ENCODE measurements around the gene ARHGAP26.

Gene ARHGAP26

GRCh38 chr5:142837081-142837725 is 67.0 kb downstream of the ARHGAP26 start:
- Histone ChIP-seq H3K27me3 (ENCODE audit: control insufficient read depth, insufficient read depth, low read length, poor library complexity, severe bottlenecking) (no peaks in the 10 kb centered on the region), H3K36me3 (ENCODE audit: control insufficient read depth, insufficient read depth, low read length) (no peaks in the 10 kb centered on the region), H3K27ac (ENCODE audit: insufficient read depth, low read depth, low read length, poor library complexity, severe bottlenecking) (no peak overlapping the region), H3K4me1 (ENCODE audit: control insufficient read depth, insufficient read depth, low read length) (no peaks in the 10 kb centered on the region), H3K4me3 (ENCODE audit: insufficient read depth, low read depth, low read length) (no peak overlapping the region), H3K9me3 (ENCODE audit: control insufficient read depth, low read length) (no peaks in the 10 kb centered on the region)
- WGBS, 2 experiments: 90 to 91% methylated on average over 8 of the region's 8 CpGs

- H3K27ac ChIP-seq (ENCODE audit: insufficient read depth, low read depth, low read length, poor library complexity, severe bottlenecking): no peak overlapping the region
- 93 to 95% methylated on average over 3 to 4 of the region's 5 CpGs for WGBS, 2 experiments
- H3K36me3 ChIP-seq (ENCODE audit: control insufficient read depth, insufficient read depth, low read length): no peaks in the 10 kb centered on the region
- H3K4me1 ChIP-seq (ENCODE audit: control insufficient read depth, insufficient read depth, low read length): no peaks in the 10 kb centered on the region
- H3K9me3 ChIP-seq (ENCODE audit: control insufficient read depth, low read length): no peaks in the 10 kb centered on the region
- H3K27me3 ChIP-seq (ENCODE audit: control insufficient read depth, insufficient read depth, low read length, poor library complexity, severe bottlenecking): no peaks in the 10 kb centered on the region
- H3K4me3 ChIP-seq (ENCODE audit: insufficient read depth, low read depth, low read length): no peak overlapping the region
Measured at GRCh38 chr5:142838845-142839244, 68.7 kb downstream of the ARHGAP26 start.

- Histone ChIP-seq H3K4me1 (ENCODE audit: control insufficient read depth, insufficient read depth, low read length) (no peaks in the 10 kb centered on the region), H3K9me3 (ENCODE audit: control insufficient read depth, low read length) (no peaks in the 10 kb centered on the region), H3K4me3 (ENCODE audit: insufficient read depth, low read depth, low read length) (no peak overlapping the region), H3K27ac (ENCODE audit: insufficient read depth, low read depth, low read length, poor library complexity, severe bottlenecking) (no peak overlapping the region), H3K36me3 (ENCODE audit: control insufficient read depth, insufficient read depth, low read length) (no peaks in the 10 kb centered on the region), H3K27me3 (ENCODE audit: control insufficient read depth, insufficient read depth, low read length, poor library complexity, severe bottlenecking) (no peaks in the 10 kb centered on the region)
- WGBS, 2 experiments: 94% methylated on average over 6 of the region's 6 CpGs
Measured at GRCh38 chr5:142839711-142840346, 69.7 kb downstream of the ARHGAP26 start.

GRCh38 chr5:142840575-142840974 is 70.4 kb downstream of the ARHGAP26 start:
- Histone ChIP-seq H3K27me3 (ENCODE audit: control insufficient read depth, insufficient read depth, low read length, poor library complexity, severe bottlenecking) (no peaks in the 10 kb centered on the region), H3K9me3 (ENCODE audit: control insufficient read depth, low read length) (no peaks in the 10 kb centered on the region), H3K4me3 (ENCODE audit: insufficient read depth, low read depth, low read length) (no peak overlapping the region), H3K4me1 (ENCODE audit: control insufficient read depth, insufficient read depth, low read length) (no peaks in the 10 kb centered on the region), H3K36me3 (ENCODE audit: control insufficient read depth, insufficient read depth, low read length) (no peaks in the 10 kb centered on the region), H3K27ac (ENCODE audit: insufficient read depth, low read depth, low read length, poor library complexity, severe bottlenecking) (no peak overlapping the region)
- 97 to 98% methylated on average over 2 of the region's 2 CpGs for WGBS, 2 experiments

GRCh38 chr5:142841511-142842265 is 71.5 kb downstream of the ARHGAP26 start:
- Histone ChIP-seq H3K4me1 (ENCODE audit: control insufficient read depth, insufficient read depth, low read length) (no peaks in the 10 kb centered on the region), H3K27me3 (ENCODE audit: control insufficient read depth, insufficient read depth, low read length, poor library complexity, severe bottlenecking) (no peaks in the 10 kb centered on the region), H3K36me3 (ENCODE audit: control insufficient read depth, insufficient read depth, low read length) (no peaks in the 10 kb centered on the region), H3K9me3 (ENCODE audit: control insufficient read depth, low read length) (no peaks in the 10 kb centered on the region), H3K4me3 (ENCODE audit: insufficient read depth, low read depth, low read length) (no peak overlapping the region), H3K27ac (ENCODE audit: insufficient read depth, low read depth, low read length, poor library complexity, severe bottlenecking) (no peak overlapping the region)
- WGBS, 2 experiments: 83% methylated on average over 6 of the region's 6 CpGs

GRCh38 chr5:142842994-142843905 is 73.1 kb downstream of the ARHGAP26 start:
- H3K9me3 ChIP-seq (ENCODE audit: control insufficient read depth, low read length): no peaks in the 10 kb centered on the region
- no peaks in the 10 kb centered on the region for H3K27me3 ChIP-seq (ENCODE audit: control insufficient read depth, insufficient read depth, low read length, poor library complexity, severe bottlenecking)
- H3K4me1 ChIP-seq (ENCODE audit: control insufficient read depth, insufficient read depth, low read length): no peaks in the 10 kb centered on the region
- no peaks in the 10 kb centered on the region for H3K36me3 ChIP-seq (ENCODE audit: control insufficient read depth, insufficient read depth, low read length)
- H3K27ac ChIP-seq (ENCODE audit: insufficient read depth, low read depth, low read length, poor library complexity, severe bottlenecking): no peak overlapping the region
- 88 to 94% methylated on average over 4 to 6 of the region's 6 CpGs for WGBS, 2 experiments
- H3K4me3 ChIP-seq (ENCODE audit: insufficient read depth, low read depth, low read length): no peak overlapping the region

- Histone ChIP-seq H3K4me1 (ENCODE audit: control insufficient read depth, insufficient read depth, low read length) (no peaks in the 10 kb centered on the region), H3K4me3 (ENCODE audit: insufficient read depth, low read depth, low read length) (no peak overlapping the region), H3K27me3 (ENCODE audit: control insufficient read depth, insufficient read depth, low read length, poor library complexity, severe bottlenecking) (no peaks in the 10 kb centered on the region), H3K36me3 (ENCODE audit: control insufficient read depth, insufficient read depth, low read length) (no peaks in the 10 kb centered on the region), H3K27ac (ENCODE audit: insufficient read depth, low read depth, low read length, poor library complexity, severe bottlenecking) (no peak overlapping the region), H3K9me3 (ENCODE audit: control insufficient read depth, low read length) (no peaks in the 10 kb centered on the region)
- 86 to 91% methylated on average over 7 of the region's 7 CpGs for WGBS, 2 experiments
Measured at GRCh38 chr5:142844866-142845265, 74.7 kb downstream of the ARHGAP26 start.

- Histone ChIP-seq H3K27ac (ENCODE audit: insufficient read depth, low read depth, low read length, poor library complexity, severe bottlenecking) (no peak overlapping the region), H3K9me3 (ENCODE audit: control insufficient read depth, low read length) (no peaks in the 10 kb centered on the region), H3K27me3 (ENCODE audit: control insufficient read depth, insufficient read depth, low read length, poor library complexity, severe bottlenecking) (no peaks in the 10 kb centered on the region), H3K4me1 (ENCODE audit: control insufficient read depth, insufficient read depth, low read length) (no peaks in the 10 kb centered on the region), H3K36me3 (ENCODE audit: control insufficient read depth, insufficient read depth, low read length) (no peaks in the 10 kb centered on the region), H3K4me3 (ENCODE audit: insufficient read depth, low read depth, low read length) (no peak overlapping the region)
- WGBS, 2 experiments: 81 to 87% methylated on average over 4 of the region's 4 CpGs
Measured at GRCh38 chr5:142845402-142845921, 75.3 kb downstream of the ARHGAP26 start.

GRCh38 chr5:142845954-142846398 is 75.8 kb downstream of the ARHGAP26 start:
- 87 to 89% methylated on average over 9 of the region's 9 CpGs for WGBS, 2 experiments
- Histone ChIP-seq H3K9me3 (ENCODE audit: control insufficient read depth, low read length) (no peaks in the 10 kb centered on the region), H3K36me3 (ENCODE audit: control insufficient read depth, insufficient read depth, low read length) (no peaks in the 10 kb centered on the region), H3K27ac (ENCODE audit: insufficient read depth, low read depth, low read length, poor library complexity, severe bottlenecking) (no peak overlapping the region), H3K4me3 (ENCODE audit: insufficient read depth, low read depth, low read length) (no peak overlapping the region), H3K27me3 (ENCODE audit: control insufficient read depth, insufficient read depth, low read length, poor library complexity, severe bottlenecking) (no peaks in the 10 kb centered on the region), H3K4me1 (ENCODE audit: control insufficient read depth, insufficient read depth, low read length) (no peaks in the 10 kb centered on the region)
